IPS-20b (cell line): Measurements from ENCODE around the gene GABBR2.

Experiments
- H3K27ac ChIP-seq: one replicate; pipeline ENCODE4 v1.5.1; 2013; ENCODE audit warnings: low read length
- H3K27me3 ChIP-seq: 2 replicates; pipeline ENCODE4 v1.6.1; 2013; ENCODE audit warnings: mild to moderate bottlenecking, low read length, inconsistent platforms; ENCODE audit not compliant: insufficient read depth
- H3K36me3 ChIP-seq: 2 replicates; pipeline ENCODE4 v1.6.1; 2013; ENCODE audit warnings: low read depth, mild to moderate bottlenecking, inconsistent platforms, low read length, moderate library complexity; ENCODE audit not compliant: insufficient read depth
- H3K4me1 ChIP-seq: 2 replicates; pipeline ENCODE4 v1.6.1; 2013; ENCODE audit warnings: mild to moderate bottlenecking, control low read depth, inconsistent platforms, low read length, moderate library complexity; ENCODE audit not compliant: insufficient read depth
- H3K4me3 ChIP-seq: 2 replicates; pipeline ENCODE4 v1.5.1; 2013; ENCODE audit warnings: mild to moderate bottlenecking, low read length, inconsistent platforms
- H3K9ac ChIP-seq: 2 replicates; pipeline ENCODE4 v1.6.1; 2013; ENCODE audit warnings: low read depth, mild to moderate bottlenecking, inconsistent platforms, low read length, moderate library complexity
- H3K9me3 ChIP-seq: 2 replicates; pipeline ENCODE4 v1.6.1; 2013; ENCODE audit warnings: mild to moderate bottlenecking, low read depth, low read length, inconsistent platforms; ENCODE audit not compliant: insufficient read depth

Gene GABBR2

GRCh38 chr9:98342098-98342819 is 366.5 kb downstream of the GABBR2 start:
- Histone ChIP-seq H3K9ac (no peak overlapping the region), H3K36me3 (no peaks in the 10 kb centered on the region), H3K4me3 (no peak overlapping the region), H3K4me1 (no peaks in the 10 kb centered on the region), H3K9me3 (no peaks in the 10 kb centered on the region), H3K27ac (no peak overlapping the region), H3K27me3 (no peaks in the 10 kb centered on the region)

DNA sequence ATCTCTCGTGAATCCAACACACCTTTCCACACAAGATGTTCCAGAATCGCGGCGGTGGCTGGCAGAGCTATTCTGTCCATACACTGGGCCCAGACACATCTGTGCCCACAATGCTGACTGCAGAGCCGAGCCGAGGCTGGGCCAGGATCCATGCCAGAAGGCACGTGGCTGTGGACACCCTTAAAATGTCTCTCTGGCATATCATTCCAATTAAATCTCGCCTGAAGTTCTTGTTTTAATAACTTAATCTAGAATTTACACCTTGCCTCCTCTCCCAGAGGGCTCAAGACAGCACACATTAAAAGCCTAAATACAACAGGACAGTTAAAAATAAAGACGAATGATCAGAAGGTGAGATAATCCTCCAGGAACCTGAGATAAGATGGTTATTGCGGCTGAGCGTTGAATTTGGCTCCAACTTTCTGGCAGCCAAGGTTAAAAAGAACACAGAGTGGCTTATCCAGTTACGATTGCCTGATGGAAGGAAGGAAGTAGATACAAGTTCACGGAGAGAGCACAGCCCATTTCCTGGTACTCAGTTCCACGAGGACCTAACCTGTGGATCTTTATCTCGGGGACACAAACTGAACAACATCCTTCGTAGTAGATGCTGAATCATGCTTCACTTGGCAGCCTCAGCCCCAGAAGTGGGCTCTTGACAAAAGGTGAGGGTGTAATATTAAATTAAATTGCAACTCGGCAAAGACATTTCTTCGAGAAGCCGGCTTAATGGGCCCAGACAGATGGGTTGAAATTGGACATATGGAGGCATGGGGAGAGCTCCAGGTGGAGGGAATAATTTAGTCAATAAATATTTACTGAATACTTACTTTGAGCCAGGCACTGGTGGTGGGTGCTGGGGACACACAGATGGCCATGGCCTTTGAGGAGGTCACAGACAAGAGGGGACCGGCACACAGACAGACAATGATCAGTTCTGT is 367.3 kb downstream of the GABBR2 start:
- H3K9me3 ChIP-seq, result no peaks in the 10 kb centered on the region
- H3K4me1 ChIP-seq, result no peaks in the 10 kb centered on the region
- H3K4me3 ChIP-seq, result no peak overlapping the region
- no peaks in the 10 kb centered on the region for H3K27me3 ChIP-seq
- no peak overlapping the region for H3K9ac ChIP-seq
- no peaks in the 10 kb centered on the region for H3K36me3 ChIP-seq
- no peak overlapping the region for H3K27ac ChIP-seq

- Histone ChIP-seq H3K9me3 (no peaks in the 10 kb centered on the region), H3K9ac (no peak overlapping the region), H3K27ac (no peak overlapping the region), H3K4me3 (no peak overlapping the region), H3K36me3 (no peaks in the 10 kb centered on the region), H3K27me3 (no peaks in the 10 kb centered on the region), H3K4me1 (no peaks in the 10 kb centered on the region)
Observed at GRCh38 chr9:98339987-98340800, 368.5 kb downstream of the GABBR2 start.

DNA sequence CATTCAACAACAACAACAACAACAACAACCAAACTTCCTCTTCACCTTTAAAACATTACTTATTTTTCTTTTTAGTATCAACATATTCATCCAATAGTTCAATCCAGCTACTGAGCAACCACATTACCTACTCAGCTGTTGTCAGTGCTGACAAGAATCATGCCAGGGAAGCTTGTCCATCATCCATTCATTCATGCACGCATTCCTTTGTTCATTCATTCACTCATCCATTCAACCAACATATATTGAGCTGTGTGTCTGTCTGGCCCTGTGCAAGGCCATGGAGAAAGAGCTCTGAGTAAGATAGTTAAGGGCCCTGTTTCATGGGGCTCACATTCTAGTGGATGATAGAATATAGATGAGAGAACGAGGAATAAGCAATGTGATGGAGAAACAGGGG is 373.1 kb downstream of the GABBR2 start:
- H3K9ac ChIP-seq, result no peak overlapping the region
- H3K4me1 ChIP-seq, result no peaks in the 10 kb centered on the region
- no peak overlapping the region for H3K4me3 ChIP-seq
- no peaks in the 10 kb centered on the region for H3K36me3 ChIP-seq
- no peak overlapping the region for H3K27ac ChIP-seq
- H3K9me3 ChIP-seq, result no peaks in the 10 kb centered on the region
- no peaks in the 10 kb centered on the region; the same call in 1 of the 2 replicates for H3K27me3 ChIP-seq

- Histone ChIP-seq H3K4me1 (no peaks in the 10 kb centered on the region), H3K9ac (no peak overlapping the region), H3K36me3 (no peaks in the 10 kb centered on the region), H3K27me3 (no peaks in the 10 kb centered on the region; the same call in 1 of the 2 replicates), H3K27ac (no peak overlapping the region), H3K9me3 (no peaks in the 10 kb centered on the region), H3K4me3 (no peak overlapping the region)
Observed at GRCh38 chr9:98334796-98335195, 373.9 kb downstream of the GABBR2 start.

DNA sequence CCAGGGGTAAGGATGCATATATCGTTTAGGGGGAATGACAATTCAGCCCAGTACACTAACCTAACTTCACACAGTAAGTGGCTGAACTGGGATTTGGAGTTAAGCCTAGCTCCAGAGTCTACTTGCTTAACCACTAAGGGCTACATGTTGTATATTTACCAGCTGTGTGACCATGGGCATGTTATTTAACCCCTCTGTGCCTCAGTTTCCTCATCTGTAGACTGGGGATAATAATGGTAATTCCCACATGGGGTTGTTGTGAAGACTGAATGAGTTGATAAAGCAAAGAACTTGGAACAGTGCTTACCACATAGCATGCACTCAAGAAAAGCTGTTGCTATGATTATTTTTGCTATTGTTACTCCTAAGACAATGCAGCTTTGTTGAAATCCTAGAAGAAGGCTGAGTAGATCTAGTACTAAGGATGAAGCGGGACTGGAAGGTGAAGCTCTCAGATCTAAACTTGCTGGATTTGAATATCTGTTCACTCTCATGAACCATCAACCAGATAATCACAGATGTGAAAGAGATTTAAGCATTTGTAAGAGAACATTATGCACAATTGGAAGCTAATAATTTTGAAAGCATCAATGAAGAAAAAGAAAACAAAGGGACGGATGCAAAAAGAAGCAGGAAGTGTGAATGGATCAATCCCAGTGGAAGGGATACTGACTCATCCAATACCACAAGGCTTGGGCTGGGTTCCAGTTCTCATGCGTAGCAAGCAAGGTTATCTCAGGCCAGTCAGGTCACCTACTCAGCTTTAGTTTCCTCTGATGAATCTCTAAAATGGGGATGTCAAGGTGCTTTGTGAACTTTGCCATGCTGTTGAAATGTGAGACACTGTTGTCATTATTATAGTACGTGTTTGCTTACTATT is 374.8 kb downstream of the GABBR2 start:
- H3K27ac ChIP-seq, result no peak overlapping the region

GRCh38 chr9:98332405-98332831 is 376.3 kb downstream of the GABBR2 start:
- no peaks in the 10 kb centered on the region for H3K9me3 ChIP-seq
- H3K9ac ChIP-seq, result no peak overlapping the region
- H3K27me3 ChIP-seq, result no peaks in the 10 kb centered on the region; the same call in 1 of the 2 replicates
- H3K4me1 ChIP-seq, result no peaks in the 10 kb centered on the region
- no peaks in the 10 kb centered on the region for H3K36me3 ChIP-seq
- H3K27ac ChIP-seq, result no peak overlapping the region
- no peak overlapping the region for H3K4me3 ChIP-seq

More for the DNA sequence above, 374.8 kb downstream of the GABBR2 start:
- no peaks in the 10 kb centered on the region; the same call in 1 of the 2 replicates for H3K27me3 ChIP-seq
- no peak overlapping the region for H3K9ac ChIP-seq
- H3K4me1 ChIP-seq, result no peaks in the 10 kb centered on the region
- no peak overlapping the region for H3K4me3 ChIP-seq
- no peaks in the 10 kb centered on the region for H3K36me3 ChIP-seq
- no peaks in the 10 kb centered on the region for H3K9me3 ChIP-seq

DNA sequence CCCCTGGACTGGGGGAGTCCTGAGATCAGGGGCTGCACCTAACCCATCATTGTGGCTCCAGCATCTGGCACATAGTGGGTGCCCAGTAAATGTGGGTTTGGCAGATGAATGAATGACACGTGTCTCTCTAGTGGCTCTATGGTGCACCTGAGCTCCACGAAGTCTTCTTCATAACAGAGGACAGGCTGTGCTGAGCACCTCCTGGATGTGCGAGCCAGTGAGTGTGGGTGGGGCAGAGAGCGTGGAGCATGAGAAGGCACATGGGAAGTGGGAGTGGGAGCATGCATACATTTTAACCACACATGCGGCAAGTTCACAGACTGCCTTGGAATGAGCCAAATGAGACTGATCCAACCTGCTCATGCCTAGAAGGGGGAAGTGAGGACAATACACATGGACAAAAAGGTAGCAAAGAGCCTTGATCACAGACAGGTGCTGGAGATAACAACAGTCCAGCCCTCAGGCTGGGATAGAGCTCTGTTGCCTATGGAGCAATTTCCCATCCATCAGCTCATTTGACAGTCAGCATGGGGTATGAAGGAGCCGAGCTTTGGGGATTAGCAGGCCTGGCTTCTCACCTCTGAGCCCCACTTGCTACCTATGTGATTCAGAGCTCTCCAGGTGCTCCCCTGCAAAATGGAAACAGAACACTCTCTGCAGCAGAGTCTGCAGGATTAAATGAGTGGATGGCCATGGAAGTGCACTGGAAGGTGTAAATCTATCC is 377.0 kb downstream of the GABBR2 start:
- no peak overlapping the region for H3K27ac ChIP-seq
- H3K36me3 ChIP-seq, result no peaks in the 10 kb centered on the region
- no peak overlapping the region for H3K4me3 ChIP-seq
- no peaks in the 10 kb centered on the region for H3K9me3 ChIP-seq
- no peaks in the 10 kb centered on the region for H3K4me1 ChIP-seq
- H3K9ac ChIP-seq, result no peak overlapping the region
- no peaks in the 10 kb centered on the region; the same call in 1 of the 2 replicates for H3K27me3 ChIP-seq

DNA sequence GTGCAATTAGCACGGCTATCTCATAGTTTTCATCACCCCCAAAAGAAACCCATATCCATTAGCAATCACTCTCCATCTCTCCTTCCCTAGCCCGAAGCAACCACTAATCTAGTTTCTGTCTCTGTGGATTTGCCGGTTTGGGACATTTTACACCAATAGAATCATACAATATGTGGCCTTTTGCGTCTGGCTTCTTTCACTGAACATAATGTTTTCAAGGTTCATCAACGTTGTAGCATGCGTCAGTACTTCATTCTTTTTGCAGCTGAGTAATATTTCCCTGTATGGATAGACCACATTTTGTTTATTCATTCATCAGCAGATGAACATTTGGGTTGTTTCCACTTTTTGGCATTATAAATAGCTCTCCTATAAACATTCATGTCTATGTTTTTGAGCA is 377.9 kb downstream of the GABBR2 start:
- Histone ChIP-seq H3K4me1 (no peaks in the 10 kb centered on the region), H3K27me3 (no peaks in the 10 kb centered on the region; the same call in 1 of the 2 replicates), H3K36me3 (no peaks in the 10 kb centered on the region), H3K9ac (no peak overlapping the region), H3K4me3 (no peak overlapping the region), H3K27ac (no peak overlapping the region), H3K9me3 (no peaks in the 10 kb centered on the region)

DNA sequence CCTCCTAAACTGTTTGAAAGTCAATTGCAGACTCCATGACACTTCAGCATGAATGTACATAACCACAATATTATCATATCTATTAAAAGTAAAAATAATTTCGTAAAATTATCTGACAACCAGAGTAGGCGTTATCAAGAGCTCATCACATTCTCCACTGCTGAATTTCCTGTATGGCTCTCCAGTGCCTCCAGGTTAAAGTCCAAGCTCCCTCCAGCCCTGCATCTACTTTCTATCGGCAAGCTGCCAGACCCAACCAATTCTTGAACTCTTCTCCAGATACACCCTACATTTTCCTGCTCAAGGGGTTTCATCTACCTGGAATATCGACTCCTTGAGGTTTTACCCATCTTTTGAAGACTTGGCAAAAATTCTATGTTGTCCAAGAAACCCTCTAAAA is 378.8 kb downstream of the GABBR2 start:
- H3K36me3 ChIP-seq, result no peaks in the 10 kb centered on the region
- no peak overlapping the region for H3K9ac ChIP-seq
- H3K27ac ChIP-seq, result no peak overlapping the region
- no peaks in the 10 kb centered on the region for H3K9me3 ChIP-seq
- H3K4me1 ChIP-seq, result no peaks in the 10 kb centered on the region
- no peak overlapping the region for H3K4me3 ChIP-seq
- no peaks in the 10 kb centered on the region; the same call in 1 of the 2 replicates for H3K27me3 ChIP-seq
